HG03175 (cell line): ENCODE measurements around the gene CLBA1.
A peak's percentile ranks its signal among the peaks of the same experiment; 100 is the strongest.

Experiments
- ATAC-seq: cut with Tn5 transposase; IDR thresholded peaks from one replicate; pipeline ENCODE4 v1.9.1; 2021; ENCODE audit warnings: mild to moderate bottlenecking, moderate library complexity; ENCODE audit not compliant: unreplicated experiment

The CLBA1 gene

DNA sequence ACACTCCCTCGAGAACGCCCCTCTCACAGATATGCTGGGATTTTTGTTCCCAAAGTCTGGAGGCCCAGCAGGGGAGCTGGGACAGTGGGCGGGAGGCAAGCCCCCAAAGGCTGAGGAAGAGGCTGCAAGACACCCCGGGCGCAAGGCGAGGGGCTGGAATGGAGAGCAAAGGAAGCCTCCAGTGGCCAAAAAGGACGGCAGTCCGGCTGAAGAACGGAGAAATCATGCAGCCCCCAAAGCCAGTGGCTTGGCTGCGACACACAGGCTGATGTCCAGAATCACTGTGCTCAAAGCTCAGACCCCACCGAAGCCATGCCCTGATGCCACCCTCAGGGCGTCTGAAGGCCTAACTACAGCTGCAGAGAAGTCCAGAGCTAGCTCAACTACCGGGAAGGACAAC lies 10.9 kb downstream of the CLBA1 start:
- no peak for ATAC-seq

DNA sequence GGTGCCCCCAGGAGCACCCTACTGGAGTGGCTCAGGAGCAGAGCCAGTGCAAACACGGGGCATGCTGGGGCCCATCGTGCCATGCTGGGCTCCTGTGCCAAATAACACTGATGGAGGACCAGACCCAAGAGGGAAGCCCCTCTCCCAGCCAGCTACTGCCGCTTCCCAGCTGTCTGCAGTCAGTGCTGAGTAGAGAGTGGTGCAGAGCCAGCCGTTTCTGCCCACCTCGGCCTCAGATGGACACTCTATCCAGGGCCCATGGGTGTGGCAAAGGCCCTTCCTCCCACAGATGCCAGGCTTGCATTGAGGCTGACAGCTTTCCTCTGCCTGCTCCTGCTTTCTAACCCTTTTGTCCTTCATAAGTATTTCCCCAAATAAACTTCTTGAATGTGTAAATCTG lies 13.2 kb downstream of the CLBA1 start:
- ATAC-seq: no peak

DNA sequence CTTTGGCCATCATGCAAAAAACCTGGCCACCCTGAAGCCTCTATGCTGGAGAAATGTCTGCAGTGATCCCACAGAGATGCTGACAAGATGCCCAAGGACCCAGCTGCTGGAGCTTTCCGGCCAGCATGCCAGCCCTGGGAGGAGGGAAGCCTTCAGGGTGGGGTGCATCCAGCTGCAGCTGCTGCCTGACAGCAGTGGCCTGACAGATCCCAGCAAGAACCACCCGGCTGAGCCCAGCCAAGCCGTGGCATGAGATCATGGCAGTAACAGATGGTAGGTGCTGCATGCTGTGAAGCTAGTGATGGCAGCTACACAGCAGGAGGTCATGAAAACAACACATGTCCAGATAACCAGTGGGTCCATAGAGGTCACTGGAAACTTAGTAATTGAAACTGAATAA lies 13.8 kb downstream of the CLBA1 start:
- no peak for ATAC-seq

DNA sequence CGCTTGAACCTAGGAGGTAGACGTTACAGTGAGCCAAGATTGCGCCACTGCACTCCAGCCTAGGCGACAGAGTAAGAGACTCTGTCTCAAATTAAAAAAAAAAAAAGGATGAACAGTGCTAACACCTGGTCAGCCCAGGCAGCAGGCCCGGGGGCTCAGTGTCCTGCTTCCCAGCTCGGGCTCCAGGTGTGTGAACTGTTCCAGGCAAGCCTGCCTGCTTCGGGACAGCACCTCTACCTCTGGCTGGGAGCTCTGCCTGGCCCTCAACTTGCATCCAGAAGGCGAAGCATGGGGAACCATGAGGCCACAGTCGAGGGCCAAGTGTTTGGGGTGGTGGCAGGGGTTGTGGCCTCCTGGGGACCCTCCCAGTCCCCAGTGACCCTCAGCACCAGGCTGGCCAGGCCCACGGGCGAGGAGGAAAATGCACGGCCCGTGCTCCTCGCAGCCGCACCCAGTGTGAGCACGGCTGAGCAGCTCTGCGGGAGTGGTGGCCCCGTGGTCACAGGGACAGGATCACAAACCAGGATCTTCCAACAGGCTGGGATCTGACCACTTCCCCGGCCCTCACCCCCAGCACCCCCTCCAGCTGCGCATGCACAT lies 19.8 kb downstream of the CLBA1 start:
- ATAC-seq: no peak

DNA sequence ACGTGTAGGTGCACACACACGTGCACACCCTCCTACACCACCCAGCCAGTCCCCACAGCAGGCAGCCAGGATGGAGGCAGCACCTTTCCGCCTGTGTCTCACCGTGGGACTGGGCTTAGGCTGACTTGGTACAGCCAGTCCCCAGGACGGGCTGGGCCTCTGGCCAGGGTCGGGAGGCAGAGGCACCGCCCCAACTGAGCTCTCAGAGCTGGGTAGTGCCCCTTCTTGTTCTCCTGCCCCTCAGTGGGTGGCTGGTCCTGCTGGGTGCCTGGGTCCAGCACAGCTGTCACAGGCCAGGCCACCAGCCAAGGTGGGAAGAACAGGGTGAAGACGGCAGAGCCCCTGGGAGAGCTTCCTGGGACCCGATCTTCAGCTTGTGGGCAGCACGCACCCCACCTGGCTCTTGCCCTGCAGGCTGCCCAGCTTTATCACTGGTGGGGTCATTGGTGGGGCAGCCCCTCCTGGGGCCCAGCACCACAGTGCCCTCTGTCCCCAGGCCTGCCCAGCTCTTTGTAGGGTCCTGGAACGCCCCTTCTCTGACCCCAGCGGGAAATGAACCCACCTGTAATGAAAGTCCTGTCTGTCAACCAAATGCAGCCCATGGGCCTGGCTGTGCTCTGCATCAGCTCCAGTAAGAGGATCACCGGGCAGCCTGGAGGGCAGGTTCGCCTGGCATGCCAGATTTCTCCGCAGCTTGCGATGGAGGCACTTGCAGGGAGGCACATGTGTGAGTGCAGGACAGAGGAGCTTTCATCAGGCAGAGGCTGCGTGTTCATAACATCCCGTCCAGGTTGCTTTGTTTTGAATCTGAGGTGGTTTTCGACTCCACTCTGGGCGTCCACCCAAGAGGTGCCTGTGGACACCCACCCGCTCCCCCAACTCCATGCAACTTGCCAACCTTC lies 20.6 kb downstream of the CLBA1 start:
- no peak for ATAC-seq

DNA sequence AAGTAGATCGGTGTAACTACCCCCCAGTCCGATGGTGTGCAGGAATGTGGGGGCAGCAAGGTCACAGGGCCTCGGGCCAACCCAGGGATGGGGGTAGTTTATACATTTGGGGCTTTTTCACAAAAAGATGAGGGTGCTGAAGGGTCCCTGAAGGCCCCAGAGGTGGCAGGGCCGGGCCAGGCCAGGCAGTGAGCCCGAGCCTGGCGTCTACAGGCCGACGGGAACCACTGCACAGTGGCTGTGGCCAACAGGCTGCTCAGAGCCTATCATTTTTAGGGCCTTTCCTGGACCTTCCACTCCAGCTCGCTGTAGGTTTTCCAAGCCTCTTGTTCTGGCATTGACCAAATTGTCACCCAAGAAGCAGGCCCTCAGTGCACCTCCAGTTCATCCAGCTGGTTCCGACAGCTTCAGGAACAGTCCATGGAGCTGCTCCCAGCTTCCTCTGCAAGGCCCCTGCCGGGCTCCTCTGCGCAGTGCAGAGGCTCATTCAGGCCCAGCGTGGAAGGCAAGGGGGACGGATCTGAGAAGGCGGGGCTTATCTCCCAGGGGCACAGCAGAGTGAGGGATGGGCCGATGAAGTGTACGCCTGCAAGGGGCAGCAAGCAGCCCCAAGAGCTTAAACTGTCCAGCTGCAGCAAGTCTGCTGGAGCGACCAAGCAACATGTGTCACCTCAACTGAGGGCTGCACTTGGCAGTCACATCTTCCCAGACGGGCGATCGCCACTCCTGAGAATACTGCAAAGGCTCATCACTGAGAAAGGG lies 21.4 kb downstream of the CLBA1 start:
- no peak for ATAC-seq

DNA sequence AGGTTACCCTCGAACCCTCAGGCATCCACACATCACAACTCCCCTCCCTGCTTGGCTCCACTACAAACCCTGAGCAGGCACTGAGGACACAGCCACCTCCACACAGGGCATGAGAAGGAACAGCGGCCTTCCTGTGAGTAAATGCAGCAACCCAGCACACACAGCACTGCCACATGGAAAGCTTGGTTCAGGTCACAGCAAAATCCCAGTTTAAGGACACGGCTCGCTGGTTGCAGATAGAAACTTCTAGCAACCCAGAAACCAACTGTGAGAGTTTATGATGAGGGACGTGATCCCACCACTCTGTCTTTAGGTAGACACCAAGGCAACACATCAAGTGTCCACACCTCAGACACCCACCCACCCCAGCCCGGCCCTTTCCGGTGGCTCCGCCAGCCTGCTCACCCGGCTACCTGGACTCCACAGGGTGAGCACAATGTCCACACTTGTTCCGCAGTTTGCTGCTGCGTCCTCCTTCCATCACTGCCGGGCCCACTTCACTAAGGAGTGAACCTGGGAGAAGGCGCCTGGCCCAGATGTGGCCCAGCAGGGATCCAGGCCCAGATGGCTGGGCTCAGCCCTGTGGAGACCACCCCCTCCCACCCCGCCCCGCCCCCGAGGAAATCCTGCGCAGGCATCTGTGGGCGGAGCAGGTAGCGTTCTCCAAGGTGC lies 22.1 kb downstream of the CLBA1 start:
- ATAC-seq: no peak

DNA sequence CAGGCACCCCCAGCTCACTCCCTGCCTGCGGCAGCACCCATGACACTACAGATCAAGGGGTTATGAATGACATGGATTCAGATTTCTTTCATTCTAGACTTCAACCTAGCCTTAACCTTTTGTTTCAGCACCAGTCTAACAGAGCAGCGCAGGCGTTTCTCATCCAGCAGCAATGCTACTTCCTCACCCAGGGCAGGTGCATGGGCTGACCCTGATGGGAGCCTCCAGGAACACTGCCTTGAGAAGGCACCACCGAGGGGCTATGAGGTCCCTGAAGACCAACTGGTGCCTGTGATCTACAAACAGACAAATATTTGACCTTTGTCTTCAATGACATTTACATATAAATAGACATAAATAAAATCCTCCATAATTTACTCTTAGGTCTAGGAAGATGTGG lies 24.5 kb downstream of the CLBA1 start:
- ATAC-seq: no peak

DNA sequence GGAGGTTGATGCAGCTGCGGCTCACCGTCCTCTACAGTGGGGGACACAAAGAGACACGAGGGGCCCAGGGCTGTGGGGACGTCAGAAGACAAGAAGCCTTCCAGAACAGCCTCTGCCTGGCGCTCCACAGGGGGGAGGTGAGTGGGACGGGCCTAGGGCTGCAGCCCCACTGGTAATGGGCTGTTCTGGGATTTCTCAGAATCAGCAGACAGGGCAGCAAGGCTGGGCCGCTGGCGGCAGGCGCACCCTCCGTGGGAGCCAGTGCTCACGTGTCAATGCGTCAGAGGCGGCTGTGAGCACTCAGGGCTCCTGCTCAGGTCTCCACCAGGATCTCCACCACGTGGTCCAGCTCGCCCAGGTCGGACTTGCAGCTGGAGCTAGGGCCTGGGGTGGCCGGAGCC lies 25.3 kb downstream of the CLBA1 start:
- ATAC-seq: no peak

DNA sequence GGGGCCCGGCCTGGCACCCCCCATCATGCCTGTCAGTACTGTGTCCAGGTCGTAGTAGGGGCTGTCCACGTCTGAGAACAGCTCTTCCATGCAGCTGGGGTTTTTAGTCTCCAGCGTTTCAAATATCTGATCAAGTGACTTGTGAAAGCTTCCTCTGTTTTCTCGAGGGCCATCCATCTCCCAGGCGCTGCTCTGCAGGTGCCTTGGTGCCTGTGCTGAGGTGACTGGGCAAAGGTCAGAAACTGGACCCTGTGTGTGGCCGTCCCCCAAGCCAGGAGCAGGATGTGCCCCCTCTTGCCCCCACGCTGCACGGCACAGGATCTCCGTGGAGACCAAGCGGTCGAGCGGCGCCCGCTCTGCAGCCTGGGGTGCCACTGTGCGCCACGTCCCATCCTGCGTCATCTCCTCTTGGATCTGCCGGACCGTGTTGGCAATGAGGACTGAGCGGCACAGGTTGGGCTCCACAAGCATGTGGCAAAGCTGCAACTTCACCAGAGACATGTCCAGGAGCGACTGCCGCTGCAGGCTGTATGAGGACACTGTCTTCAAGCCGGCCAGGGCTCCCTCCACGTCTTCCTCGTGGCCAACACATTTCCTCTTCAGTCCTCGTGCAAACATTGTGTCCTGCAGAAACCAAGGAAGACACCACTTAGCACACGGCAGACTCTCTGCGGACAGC lies 25.9 kb downstream of the CLBA1 start:
- ATAC-seq: no peak

DNA sequence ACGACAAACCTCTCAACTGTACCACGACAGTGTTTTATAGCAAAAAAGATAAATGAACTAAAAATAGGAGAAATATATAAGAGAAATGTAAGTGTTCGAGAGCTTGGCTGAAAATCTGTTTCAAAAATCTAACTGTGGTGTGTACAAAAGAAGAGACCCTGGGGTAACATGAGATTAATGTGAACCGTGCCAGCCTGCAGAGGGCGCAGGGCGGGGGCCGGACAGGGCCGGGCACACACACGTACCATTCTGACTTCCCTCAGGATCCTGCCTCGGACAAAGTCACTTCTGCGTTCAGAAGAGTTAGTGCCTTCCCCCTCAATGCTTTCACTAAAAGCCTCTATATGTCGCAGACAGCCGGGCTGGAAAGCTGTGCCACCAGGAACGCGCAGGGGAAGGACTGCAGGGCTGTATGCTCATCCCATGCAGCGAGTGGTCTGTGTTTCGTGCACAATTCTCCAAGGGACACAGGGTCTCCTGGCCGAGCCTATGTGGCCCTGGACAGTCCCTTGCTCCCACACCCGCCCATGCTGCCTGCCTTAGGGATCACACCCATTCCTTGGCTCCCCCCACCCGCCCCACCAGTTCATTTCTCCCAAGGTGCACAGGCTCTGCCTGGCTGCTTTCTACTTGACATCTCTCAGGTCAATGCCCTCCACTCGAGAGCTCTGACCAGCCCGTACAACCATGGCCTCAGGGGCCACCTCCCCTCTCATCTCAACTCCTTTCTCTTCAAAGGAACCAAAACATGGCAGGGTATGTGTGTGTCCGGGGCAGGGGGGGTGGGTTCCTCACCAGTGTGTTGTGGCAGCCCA lies 26.8 kb downstream of the CLBA1 start:
- no peak for ATAC-seq

DNA sequence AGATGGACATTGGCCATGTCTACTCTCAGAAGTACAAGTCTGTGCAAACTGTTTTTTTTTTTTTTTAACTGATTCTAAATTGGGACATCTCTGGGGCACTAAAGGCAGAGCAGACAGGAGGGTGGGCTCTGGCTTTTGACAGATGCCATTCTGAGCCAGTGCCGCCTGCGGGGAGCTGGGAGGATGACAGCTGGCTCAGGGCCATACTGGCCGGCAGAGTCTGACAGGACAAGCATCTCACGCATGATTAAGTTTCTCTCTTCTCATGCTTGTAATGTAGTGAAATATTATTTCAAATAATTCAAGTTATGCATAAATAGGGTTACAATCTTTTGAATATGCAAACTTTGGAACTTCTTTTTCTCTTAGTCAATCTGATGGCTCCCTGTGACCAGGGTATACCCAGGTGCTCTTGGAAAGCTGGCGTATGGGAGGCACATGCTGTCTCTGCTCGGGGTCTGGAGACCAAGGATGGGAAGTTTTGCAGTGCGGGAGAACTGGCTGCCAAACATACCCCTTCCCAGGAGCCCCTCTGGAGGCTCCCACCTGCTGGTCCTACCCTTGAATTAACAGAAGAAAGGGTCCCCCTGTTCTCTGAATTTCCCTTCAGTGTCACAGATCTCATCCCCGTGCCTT lies 27.7 kb downstream of the CLBA1 start:
- ATAC-seq: no peak

DNA sequence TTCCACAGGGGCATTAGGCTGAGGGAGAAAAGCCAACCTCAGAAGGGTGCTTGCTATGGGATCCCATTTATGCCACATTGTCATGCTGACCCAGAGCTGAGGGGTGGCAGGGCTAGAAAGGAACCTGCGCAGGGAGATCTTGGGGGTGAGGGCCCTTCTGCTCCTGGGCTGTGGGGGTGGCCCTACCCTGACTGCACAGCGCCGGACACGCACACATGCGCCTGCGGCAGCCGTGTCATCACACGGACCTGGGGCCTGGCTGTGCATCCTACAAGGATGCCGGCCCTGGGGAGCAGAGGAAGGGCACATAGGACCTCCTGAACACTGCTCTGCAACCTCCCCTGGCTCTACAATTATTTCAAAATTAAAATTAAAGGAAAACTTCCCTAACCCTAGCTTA lies 28.4 kb downstream of the CLBA1 start:
- ATAC-seq: no peak

DNA sequence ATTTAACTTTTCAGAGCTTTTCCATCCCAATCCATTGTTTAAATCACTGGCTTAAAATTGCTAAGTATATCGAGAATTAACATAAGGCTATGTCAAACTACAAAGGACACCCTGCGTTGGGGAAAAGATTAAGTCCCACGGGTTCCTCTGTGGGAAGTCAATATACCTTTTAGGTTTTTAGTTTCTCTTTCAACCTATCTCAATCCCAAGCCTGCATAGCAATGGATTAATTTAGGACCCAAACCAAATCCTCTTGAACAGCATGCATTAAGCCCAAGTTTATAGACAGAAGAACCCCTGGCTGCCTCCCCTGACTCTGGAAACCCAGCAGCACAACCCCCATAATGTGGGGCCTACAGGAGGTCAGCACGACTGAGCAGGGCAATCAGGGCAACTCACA lies 29.0 kb downstream of the CLBA1 start:
- ATAC-seq: no peak

DNA sequence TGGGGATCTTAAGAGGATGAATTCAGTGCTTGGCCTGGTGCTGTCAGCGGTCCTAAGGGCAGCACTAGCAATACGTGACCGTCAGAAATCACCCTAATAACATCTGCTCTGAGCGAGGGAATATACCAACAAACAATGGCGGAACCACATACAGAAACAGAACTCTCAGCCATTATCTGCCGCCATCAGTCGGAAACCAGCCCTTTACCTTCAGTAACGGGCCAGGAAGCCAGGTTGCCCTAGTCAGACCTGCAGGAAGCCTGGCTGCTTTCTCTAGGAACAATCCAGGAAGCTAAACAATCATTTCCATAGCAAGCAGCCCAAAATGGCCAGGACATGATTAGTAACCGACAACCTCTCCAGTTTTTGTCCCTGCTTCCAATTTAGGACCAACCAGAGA lies 29.7 kb downstream of the CLBA1 start:
- no peak for ATAC-seq

DNA sequence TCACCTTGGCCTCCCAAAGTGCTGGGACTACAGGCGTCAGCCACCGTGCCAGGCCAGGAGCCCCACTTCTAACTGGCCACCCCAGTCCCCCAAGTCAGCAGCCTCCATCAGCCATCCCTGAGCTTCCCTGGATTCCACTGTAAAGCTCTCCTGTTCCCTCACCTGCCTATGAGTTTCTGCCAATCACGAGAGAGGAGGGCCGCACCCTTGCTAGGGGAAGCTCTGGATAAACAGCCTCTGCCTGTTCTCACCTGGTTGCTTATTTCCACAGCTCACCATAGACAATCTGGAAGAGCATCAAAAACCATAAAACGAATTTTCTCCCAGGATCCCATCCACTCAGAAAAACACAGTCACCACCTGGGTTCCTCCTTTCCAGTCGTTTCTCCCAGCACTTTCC lies 30.3 kb downstream of the CLBA1 start:
- no peak for ATAC-seq

DNA sequence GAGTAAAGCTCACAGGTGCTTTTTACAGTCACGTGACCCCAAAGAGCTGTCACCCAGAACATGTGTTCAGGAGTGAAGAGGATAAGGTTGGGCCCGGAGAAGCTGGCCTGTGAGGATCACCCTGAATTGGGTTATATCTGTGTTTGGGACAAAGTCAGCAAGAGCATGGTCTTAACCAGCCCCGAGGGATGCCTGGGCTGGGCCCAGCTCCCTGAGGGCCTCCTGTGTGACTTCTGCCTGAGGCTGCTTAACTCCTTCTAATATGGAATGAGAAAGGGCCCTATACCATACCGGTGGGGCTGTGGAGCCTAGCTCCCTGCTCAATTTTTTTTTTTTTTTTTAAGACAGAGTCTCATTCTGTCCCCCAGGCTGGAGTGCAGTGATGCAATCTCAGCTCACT lies 32.8 kb downstream of the CLBA1 start:
- ATAC-seq: no peak

DNA sequence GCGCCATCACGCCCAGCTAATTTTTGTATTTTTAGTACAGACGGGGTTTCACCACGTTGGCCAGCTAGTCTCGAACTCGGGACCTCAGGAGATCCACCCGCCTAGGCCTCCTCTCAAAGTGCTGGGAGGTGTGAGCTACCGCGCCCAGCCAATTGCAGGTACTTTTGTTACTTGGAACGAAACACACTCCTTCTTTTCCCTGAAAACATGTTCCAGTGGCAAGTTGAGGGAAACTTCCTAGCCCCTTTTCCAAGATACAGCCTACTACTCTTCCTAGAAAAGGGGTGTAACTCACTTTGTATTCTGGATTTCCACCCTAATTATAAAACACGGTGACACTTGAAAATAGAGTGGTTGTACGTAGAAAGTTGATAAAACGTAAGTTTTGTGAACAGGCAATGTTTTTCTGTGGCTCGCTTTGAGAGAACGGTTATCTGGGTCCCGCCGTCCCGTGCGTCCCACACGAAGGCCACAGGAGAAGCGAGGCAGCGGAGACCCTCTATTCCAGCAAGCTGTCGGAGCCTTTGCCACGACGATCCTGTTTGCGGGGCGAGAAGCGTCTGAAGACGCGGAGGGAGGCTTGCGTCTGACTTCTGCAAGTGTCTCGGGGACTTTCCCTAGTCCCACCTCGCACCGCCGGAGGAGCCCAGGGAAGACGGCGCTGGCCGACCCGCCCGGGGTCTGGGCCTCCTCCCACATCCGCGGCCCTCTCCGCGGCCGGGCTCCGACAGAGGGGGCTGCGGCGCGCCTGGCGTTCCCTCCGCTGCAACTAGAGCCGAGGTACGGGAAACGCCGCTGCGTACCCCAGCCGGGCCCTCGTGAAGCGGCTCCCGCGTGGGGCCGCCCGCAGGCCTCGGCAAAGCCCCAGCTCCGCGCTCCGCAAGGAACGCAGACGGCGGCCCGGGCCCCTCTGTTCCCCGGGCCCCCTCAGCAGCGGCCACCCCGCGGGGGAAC lies 34.5 kb downstream of the CLBA1 start:
- peak; percentile 17 for ATAC-seq
